ENCODE data around the gene FHOD3.

DNA sequence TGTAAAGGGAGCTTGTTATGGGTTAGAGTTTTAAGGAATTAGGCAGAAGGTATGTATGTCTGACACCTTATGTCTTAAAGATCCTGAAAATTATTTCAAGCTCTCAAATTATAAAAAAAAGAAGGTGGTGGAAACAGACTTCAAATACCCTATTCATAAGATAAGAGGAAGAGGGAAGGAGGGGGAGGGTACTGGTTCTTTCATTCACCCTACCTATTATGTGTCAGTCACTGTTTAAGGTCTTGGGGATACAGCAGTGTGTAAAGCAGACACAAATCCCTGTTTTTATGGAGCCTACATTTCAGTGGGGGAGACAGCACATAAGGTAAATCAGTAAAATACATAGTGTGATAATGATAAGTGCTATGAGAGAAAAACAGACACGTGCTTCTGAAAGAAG lies 184.4 kb downstream of the FHOD3 start:
- no peak for TF ChIP-seq POU2F2 (IDR thresholded peaks at IDR 0.05; ENCODE audit: low read depth, low read length)
- TF ChIP-seq TAF1 (IDR thresholded peaks at IDR 0.05; ENCODE audit: low read depth, low read length), result no peak
- no peak for TF ChIP-seq POLR2A (IDR thresholded peaks at IDR 0.05; ENCODE audit: low read depth, low read length)
- no peak for TF ChIP-seq POLR2AphosphoS5 (IDR thresholded peaks at IDR 0.05; ENCODE audit: low read depth, low read length)

All from GM12891 (cell line).